Neutrophil (primary cell): ENCODE data around the gene ATOH8.

Experiments used
- H3K27ac ChIP-seq: fragments of 200-600 bp; sonication (generic); 2 replicates; pipeline ENCODE4 v1.5.1; 2016; ENCODE audit warnings: mild to moderate bottlenecking, moderate library complexity
- H3K27me3 ChIP-seq: fragments of 200-600 bp; sonication (generic); 2 replicates; pipeline ENCODE4 v1.6.0; 2016; ENCODE audit warnings: mild to moderate bottlenecking
- H3K36me3 ChIP-seq: fragments of 200-600 bp; sonication (generic); 2 replicates; pipeline ENCODE4 v1.5.1; 2017
- H3K4me1 ChIP-seq, 2 experiments: fragments of 200-600 bp in 1 of 2; sonication (generic) in 1 of 2; 1 replicate in 1 of 2; 2 replicates in 1 of 2; pipeline versions ENCODE4 v1.5.1 to v1.6.1; 2013 to 2016; ENCODE audit warnings: low read depth in 1 of 2, low read length in 1 of 2, mild to moderate bottlenecking in 1 of 2, moderate library complexity in 1 of 2; ENCODE audit not compliant: control insufficient read depth in 1 of 2, insufficient read depth in 1 of 2
- H3K4me3 ChIP-seq, 2 experiments: fragments of 200-600 bp in 1 of 2; sonication (generic) in 1 of 2; 1 replicate in 1 of 2; 2 replicates in 1 of 2; pipeline ENCODE4 v1.5.1; 2013 to 2016; ENCODE audit warnings: low read depth in 1 of 2, low read length in 1 of 2, mild to moderate bottlenecking in 1 of 2, moderate library complexity in 1 of 2
- H3K9me3 ChIP-seq: fragments of 200-600 bp; sonication (generic); 2 replicates; pipeline ENCODE4 v1.5.1; 2016
- CTCF ChIP-seq: fragments of 200-600 bp; sonication (generic); IDR thresholded peaks from 2 replicates; pipeline ENCODE4 v1.5.1; 2016; ENCODE audit warnings: antibody characterized with exemption

Gene ATOH8

GRCh38 chr2:85755122-85756027, 1.6 kb downstream of the ATOH8 start:
- Histone ChIP-seq H3K9me3 (no peaks in the 10 kb centered on the region), H3K27ac (no peak overlapping the region), H3K36me3 (no peaks in the 10 kb centered on the region), H3K4me1 (peaks cover 35 to 40% of the 10 kb centered on the region in 2 experiments), H3K27me3 (peaks cover 70% of the 10 kb centered on the region), H3K4me3 (peak overlapping the region; percentile 59 to 76)
- no peak for TF ChIP-seq CTCF

- no peak for TF ChIP-seq CTCF
- H3K27ac ChIP-seq: no peak overlapping the region
- H3K36me3 ChIP-seq: no peaks in the 10 kb centered on the region
- no peak overlapping the region for H3K4me3 ChIP-seq
- peaks cover 62% of the 10 kb centered on the region for H3K27me3 ChIP-seq
- H3K4me1 ChIP-seq: peaks cover 35 to 40% of the 10 kb centered on the region in 2 experiments
- no peaks in the 10 kb centered on the region for H3K9me3 ChIP-seq
These were observed 2.4 kb downstream of the ATOH8 start for GRCh38 chr2:85756195-85756594.

DNA sequence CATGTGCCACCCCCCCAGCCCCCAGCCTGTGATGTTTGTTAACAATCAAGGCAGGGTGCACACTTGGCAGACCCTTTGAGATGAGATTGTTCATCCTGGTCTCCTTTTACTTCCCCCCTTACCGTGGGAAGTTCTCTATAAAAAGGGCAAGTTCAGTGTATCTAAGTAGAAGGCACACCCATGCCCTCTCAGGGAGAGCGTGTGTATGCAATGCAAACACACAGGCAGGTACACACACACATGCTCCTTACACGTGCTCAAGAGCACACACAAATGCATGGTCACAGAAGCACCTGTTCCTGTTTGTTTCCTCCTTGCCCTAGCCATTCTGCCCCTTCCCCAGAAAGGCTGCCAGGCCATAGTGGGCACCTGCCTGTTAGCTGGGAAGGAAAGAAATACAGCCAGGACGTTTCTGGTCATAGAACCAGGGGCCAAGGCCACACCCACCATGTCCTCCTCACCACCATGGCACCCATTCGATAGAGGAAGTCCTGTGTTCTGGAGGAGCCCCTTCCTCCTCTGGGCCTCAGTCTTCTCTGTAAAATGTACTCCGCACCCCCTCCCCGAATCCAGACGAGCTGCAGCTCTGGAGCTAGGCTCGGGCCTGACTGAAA, 3.1 kb downstream of the ATOH8 start:
- Histone ChIP-seq H3K9me3 (no peaks in the 10 kb centered on the region), H3K36me3 (no peaks in the 10 kb centered on the region), H3K4me3 (no peak overlapping the region), H3K27ac (no peak overlapping the region), H3K4me1 (peaks cover 35 to 40% of the 10 kb centered on the region in 2 experiments), H3K27me3 (peaks cover 60% of the 10 kb centered on the region)
- no peak for TF ChIP-seq CTCF

GRCh38 chr2:85757860-85758259, 4.1 kb downstream of the ATOH8 start:
- Histone ChIP-seq H3K4me1 (peaks cover 35 to 38% of the 10 kb centered on the region in 2 experiments), H3K4me3 (no peak overlapping the region), H3K27me3 (peaks cover 60% of the 10 kb centered on the region), H3K36me3 (no peaks in the 10 kb centered on the region), H3K9me3 (no peaks in the 10 kb centered on the region), H3K27ac (no peak overlapping the region)
- TF ChIP-seq CTCF: no peak

- peaks cover 28 to 32% of the 10 kb centered on the region in 2 experiments for H3K4me1 ChIP-seq
- H3K9me3 ChIP-seq: no peaks in the 10 kb centered on the region
- peaks cover 60% of the 10 kb centered on the region for H3K27me3 ChIP-seq
- no peak overlapping the region for H3K27ac ChIP-seq
- no peak overlapping the region for H3K4me3 ChIP-seq
- no peak for TF ChIP-seq CTCF
- no peaks in the 10 kb centered on the region for H3K36me3 ChIP-seq
These were observed 4.8 kb downstream of the ATOH8 start for GRCh38 chr2:85758361-85759256.
